Activated B cell treated with CpG ODN at 0.5 μM for 24 hours (primary cell): ENCODE results near the gene ASB7. TPM values are rescaled to one million over a fixed set of nuclear protein-coding genes. Genes with fewer than 3 reads are reported as not detected.
"Not testable (repeated sequence)": the region's sequence is repeated elsewhere in the genome, so short reads cannot be mapped to it uniquely, and the experiment has no call there.

Experiments used
- ATAC-seq: fragments of 200-7000 bp; cut with Tn5 transposase; one replicate; pipeline ENCODE4 v1.10.0; 2021; ENCODE audit warnings: low read depth, mild to moderate bottlenecking, moderate library complexity
- CTCF ChIA-PET: fragments of 350-600 bp; sonication (Branson Sonifier 250); formaldehyde crosslinking; loops from one replicate; lab custom pipeline; 2021; ENCODE audit warnings: antibody characterized with exemption; lab: Charles Lee
- POLR2A ChIA-PET: fragments of 350-600 bp; sonication (Branson Sonifier 250); formaldehyde crosslinking; loops from one replicate; lab custom pipeline; 2021; ENCODE audit warnings: antibody characterized with exemption; lab: Charles Lee
- DNase-seq: peaks from one replicate; pipeline ENCODE4 v3.0.0; 2022
- H3K27ac Mint-ChIP-seq: one replicate; pipeline ENCODE4 v1.8.0; 2020; ENCODE audit warnings: mixed read lengths
- H3K27me3 Mint-ChIP-seq: one replicate; pipeline ENCODE4 v1.8.0; 2021; ENCODE audit warnings: mixed read lengths
- H3K36me3 Mint-ChIP-seq: one replicate; pipeline ENCODE4 v1.8.0; 2021; ENCODE audit warnings: low read depth, mixed read lengths
- H3K4me1 Mint-ChIP-seq: one replicate; pipeline ENCODE4 v1.8.0; 2021; ENCODE audit warnings: mixed read lengths
- H3K4me3 Mint-ChIP-seq: one replicate; pipeline ENCODE4 v1.8.0; 2020; ENCODE audit warnings: mild to moderate bottlenecking, mixed read lengths
- H3K9me3 Mint-ChIP-seq: one replicate; pipeline ENCODE4 v1.8.0; 2020; ENCODE audit warnings: mixed read lengths
- intact Hi-C: fragments of 100-400 bp; cut with micrococcal nuclease; formaldehyde crosslinking; loops from one replicate; pipeline ENCODE4 v1.15.1; 2024
- total RNA-seq: library from RNA; stranded (reverse); gene quantifications from 2 replicates; pipeline ENCODE4 v1.2.3, GENCODE V29; 2022
- TF ChIP-seq, protein P1 (sequence below): fragments of 200-600 bp; IDR thresholded peaks from one replicate; pipeline ENCODE4 v1.8.0; 2022; ENCODE audit warnings: antibody characterized with exemption, mild to moderate bottlenecking

The ASB7 gene
- total RNA-seq, 1 donor from 2014 or later: 21.3 TPM

DNA sequence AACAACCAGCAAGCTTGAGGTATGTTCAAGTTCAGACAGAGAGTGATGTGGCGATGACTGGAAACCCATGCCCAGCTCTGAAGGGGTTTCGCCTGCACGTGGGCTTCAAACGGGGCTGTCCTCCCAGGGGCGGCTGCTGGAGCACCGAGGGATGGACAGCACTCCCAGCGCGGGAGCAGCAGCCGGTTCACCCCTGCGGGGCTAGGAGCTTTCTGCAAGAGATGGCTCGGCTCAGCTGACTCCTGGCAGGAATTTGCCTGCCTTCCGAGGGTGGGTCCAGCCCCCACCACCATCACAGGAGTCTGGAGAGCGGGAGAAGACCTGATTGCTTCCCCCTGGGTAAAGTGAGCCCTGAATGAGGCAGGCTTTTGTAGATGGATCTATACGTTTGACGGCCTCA, 66.9 kb downstream of the ASB7 start:
- no peak for DNase-seq
- POLR2A ChIA-PET: no interaction called here
- no peaks in the 10 kb centered on the region for H3K9me3 Mint-ChIP-seq

GRCh38 chr15:100670505-100671021, 68.2 kb downstream of the ASB7 start:
- no peaks in the 10 kb centered on the region for H3K4me1 Mint-ChIP-seq
- no peaks in the 10 kb centered on the region for H3K36me3 Mint-ChIP-seq
- H3K4me3 Mint-ChIP-seq: no peak overlapping the region
- H3K9me3 Mint-ChIP-seq: no peaks in the 10 kb centered on the region
- ATAC-seq (no peak), DNase-seq (no peak)
- ChIA-PET POLR2A (no interaction called here), CTCF (no interaction called here)
- TF ChIP-seq, protein P1, sequence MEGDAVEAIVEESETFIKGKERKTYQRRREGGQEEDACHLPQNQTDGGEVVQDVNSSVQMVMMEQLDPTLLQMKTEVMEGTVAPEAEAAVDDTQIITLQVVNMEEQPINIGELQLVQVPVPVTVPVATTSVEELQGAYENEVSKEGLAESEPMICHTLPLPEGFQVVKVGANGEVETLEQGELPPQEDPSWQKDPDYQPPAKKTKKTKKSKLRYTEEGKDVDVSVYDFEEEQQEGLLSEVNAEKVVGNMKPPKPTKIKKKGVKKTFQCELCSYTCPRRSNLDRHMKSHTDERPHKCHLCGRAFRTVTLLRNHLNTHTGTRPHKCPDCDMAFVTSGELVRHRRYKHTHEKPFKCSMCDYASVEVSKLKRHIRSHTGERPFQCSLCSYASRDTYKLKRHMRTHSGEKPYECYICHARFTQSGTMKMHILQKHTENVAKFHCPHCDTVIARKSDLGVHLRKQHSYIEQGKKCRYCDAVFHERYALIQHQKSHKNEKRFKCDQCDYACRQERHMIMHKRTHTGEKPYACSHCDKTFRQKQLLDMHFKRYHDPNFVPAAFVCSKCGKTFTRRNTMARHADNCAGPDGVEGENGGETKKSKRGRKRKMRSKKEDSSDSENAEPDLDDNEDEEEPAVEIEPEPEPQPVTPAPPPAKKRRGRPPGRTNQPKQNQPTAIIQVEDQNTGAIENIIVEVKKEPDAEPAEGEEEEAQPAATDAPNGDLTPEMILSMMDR: no peak
- H3K27me3 Mint-ChIP-seq: peaks cover 2% of the 10 kb centered on the region
- intact Hi-C loops: no loop called here
- no peak overlapping the region for H3K27ac Mint-ChIP-seq

More for the DNA sequence above, 66.9 kb downstream of the ASB7 start:
- no peaks in the 10 kb centered on the region for H3K4me1 Mint-ChIP-seq
- TF ChIP-seq, protein P1: no peak
- H3K36me3 Mint-ChIP-seq: no peaks in the 10 kb centered on the region
- no peak for ATAC-seq
- no peak overlapping the region for H3K4me3 Mint-ChIP-seq
- CTCF ChIA-PET: no interaction called here
- intact Hi-C loops: no loop called here
- peaks cover 2% of the 10 kb centered on the region for H3K27me3 Mint-ChIP-seq
- H3K27ac Mint-ChIP-seq: no peak overlapping the region

GRCh38 chr15:100671124-100671680, 68.8 kb downstream of the ASB7 start:
- no peaks in the 10 kb centered on the region for H3K9me3 Mint-ChIP-seq
- POLR2A ChIA-PET: no interaction called here
- no peak overlapping the region for H3K4me3 Mint-ChIP-seq
- intact Hi-C loops: no loop called here
- H3K36me3 Mint-ChIP-seq: no peaks in the 10 kb centered on the region
- H3K4me1 Mint-ChIP-seq: no peaks in the 10 kb centered on the region
- CTCF ChIA-PET: no interaction called here
- H3K27me3 Mint-ChIP-seq: peaks cover 2% of the 10 kb centered on the region
- TF ChIP-seq, protein P1: no peak
- no peak overlapping the region for H3K27ac Mint-ChIP-seq
- ATAC-seq (no peak), DNase-seq (no peak)

GRCh38 chr15:100671858-100672543, 69.6 kb downstream of the ASB7 start:
- DNase-seq (no peak), ATAC-seq (no peak)
- intact Hi-C loops: no loop called here
- TF ChIP-seq, protein P1: no peak
- no peaks in the 10 kb centered on the region for H3K9me3 Mint-ChIP-seq
- H3K4me3 Mint-ChIP-seq: no peak overlapping the region
- peaks cover 2% of the 10 kb centered on the region for H3K27me3 Mint-ChIP-seq
- H3K27ac Mint-ChIP-seq: no peak overlapping the region
- ChIA-PET POLR2A (interaction anchor here (0.5 kb wide), 1 partner anchor 15 kb away, joined by 3 read pairs; no protein-coding TSS in a partner anchor), CTCF (no interaction called here)
- H3K4me1 Mint-ChIP-seq: no peaks in the 10 kb centered on the region
- no peaks in the 10 kb centered on the region for H3K36me3 Mint-ChIP-seq

DNA sequence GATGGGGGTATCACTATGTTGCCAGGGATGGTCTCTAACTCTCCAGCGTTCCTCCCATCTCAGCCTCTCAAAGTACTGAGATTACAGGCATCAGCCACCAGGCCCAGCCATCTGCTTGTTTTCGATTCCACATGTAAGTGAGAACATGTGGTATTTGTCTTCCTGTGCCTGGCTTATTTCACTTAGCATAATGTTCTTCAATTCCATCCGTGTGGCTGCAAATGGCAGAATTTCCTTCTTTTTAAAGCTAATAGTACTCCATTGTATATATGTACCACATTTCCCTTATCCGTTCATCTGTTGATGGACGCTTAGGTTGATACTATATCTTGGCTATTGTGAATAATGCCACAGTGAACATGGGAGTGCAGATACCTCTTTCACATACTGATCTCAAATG, 70.6 kb downstream of the ASB7 start:
- intact Hi-C loops: no loop called here
- ChIA-PET POLR2A (no interaction called here), CTCF (no interaction called here)
- no peak for DNase-seq
- ATAC-seq: no peak
- no peak overlapping the region for H3K27ac Mint-ChIP-seq
- H3K27me3 Mint-ChIP-seq: peaks cover 8% of the 10 kb centered on the region
- H3K4me3 Mint-ChIP-seq: no peak overlapping the region
- H3K4me1 Mint-ChIP-seq: no peaks in the 10 kb centered on the region
- H3K36me3 Mint-ChIP-seq: no peaks in the 10 kb centered on the region
- TF ChIP-seq, protein P1: no peak
- no peaks in the 10 kb centered on the region for H3K9me3 Mint-ChIP-seq

- CTCF ChIA-PET, H3K27ac Mint-ChIP-seq, H3K36me3 Mint-ChIP-seq, H3K4me1 Mint-ChIP-seq, DNase-seq, H3K4me3 Mint-ChIP-seq, H3K9me3 Mint-ChIP-seq, POLR2A ChIA-PET, intact Hi-C loops, ATAC-seq: not testable (repeated sequence)
- peaks cover 18% of the 10 kb centered on the region for H3K27me3 Mint-ChIP-seq
These were observed 76.8 kb downstream of the ASB7 start for GRCh38 chr15:100679151-100679550.
